ENCODE data around the gene TSPAN33. TPM values are rescaled to one million over a fixed set of nuclear protein-coding genes. Genes with fewer than 3 reads are reported as not detected.

The TSPAN33 gene, protein sequence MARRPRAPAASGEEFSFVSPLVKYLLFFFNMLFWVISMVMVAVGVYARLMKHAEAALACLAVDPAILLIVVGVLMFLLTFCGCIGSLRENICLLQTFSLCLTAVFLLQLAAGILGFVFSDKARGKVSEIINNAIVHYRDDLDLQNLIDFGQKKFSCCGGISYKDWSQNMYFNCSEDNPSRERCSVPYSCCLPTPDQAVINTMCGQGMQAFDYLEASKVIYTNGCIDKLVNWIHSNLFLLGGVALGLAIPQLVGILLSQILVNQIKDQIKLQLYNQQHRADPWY
- total RNA-seq (2022; extraction: Qiagen RNA extraction; ENCODE audit: low read depth) = 5.9 to 7.1 TPM (median 6.6 TPM) in 5 replicates

DNA sequence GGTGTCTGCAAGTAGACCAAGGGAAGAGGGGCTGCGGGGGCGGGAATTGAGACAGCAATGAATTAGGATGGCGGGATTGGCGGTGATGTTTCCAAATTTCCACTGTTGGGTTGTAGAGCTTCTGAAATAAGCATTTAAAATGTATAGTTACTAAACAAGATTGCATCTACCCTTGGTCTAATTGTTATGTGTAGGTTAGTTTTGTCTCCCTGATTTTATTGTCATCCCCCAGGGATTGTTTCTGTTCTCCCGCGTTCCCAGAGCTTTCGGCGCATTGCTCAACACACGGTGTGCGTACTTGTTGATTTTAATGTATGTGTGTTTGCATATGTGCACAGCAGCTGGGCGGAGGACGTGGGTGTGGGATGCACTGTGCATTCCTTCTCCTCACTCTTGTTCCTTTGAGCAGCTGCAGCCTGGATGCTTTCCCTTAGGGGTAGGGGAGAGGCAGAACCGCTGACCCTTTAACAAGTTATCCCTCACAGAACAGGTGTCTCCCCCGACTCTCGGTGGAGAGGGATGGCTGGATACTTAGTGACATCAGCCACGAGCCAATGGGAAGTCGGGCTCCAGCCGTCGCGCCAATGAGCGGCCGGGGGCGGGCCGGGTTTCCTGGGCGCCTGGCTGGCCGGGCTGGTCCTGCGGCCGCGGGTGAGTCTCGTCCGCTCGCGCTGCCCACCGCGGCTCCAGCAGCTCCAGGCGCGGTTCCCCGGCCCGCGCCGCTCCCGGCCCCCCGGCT, at the start of gene TSPAN33:
Gene TSPAN33 (plus strand): TSS at position 613 of the 739 bp plus-strand sequence. CDS start 274 bp downstream, outside the sequence.

DNA sequence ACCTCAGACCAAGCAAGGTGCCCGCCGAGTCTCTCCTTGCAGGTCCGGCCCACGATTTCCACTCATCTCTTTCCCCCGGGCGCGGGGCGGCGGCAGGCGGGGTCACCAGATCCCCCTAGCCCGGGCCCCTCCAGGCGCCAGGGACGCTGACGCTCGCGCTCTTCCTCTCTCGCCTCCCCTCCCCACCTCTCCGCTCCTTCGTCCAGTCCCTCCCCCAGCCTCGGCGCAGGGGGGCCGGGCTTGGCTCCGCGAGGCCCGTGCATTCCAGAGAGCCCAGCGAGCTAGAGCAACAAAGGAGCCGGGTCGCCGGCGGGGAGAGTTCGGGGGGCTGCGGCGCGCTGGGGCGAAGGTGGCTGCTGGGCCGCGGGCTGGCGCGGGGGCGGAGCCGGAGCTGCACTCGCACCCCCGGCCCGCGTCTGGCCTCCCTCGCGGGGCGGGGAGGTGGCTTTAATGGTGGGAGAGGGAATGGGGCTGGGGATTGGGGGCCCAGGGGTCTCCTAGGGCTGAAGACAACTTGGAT, 43.9 kb downstream of the TSPAN33 start, which contains the start of gene SMO:
Gene SMO (plus strand): TSS at position 262 of the 520 bp plus-strand sequence. CDS start 519 bp downstream, outside the sequence.

Other genes with a start within 250 kb of the TSPAN33 start
- 0.08 to 0.18 TPM (median 0.14 TPM) in 5 replicates for gene KCP, start 234.0 kb upstream of the TSPAN33 start, total RNA-seq (2022; extraction: Qiagen RNA extraction; ENCODE audit: low read depth)
- 9.7 to 17.2 TPM (median 12.2 TPM) in 5 replicates for gene IRF5, start 206.8 kb upstream of the TSPAN33 start, total RNA-seq (2022; extraction: Qiagen RNA extraction; ENCODE audit: low read depth)
- gene TNPO3, start 89.6 kb upstream of the TSPAN33 start, total RNA-seq (2022; extraction: Qiagen RNA extraction; ENCODE audit: low read depth) = 40.5 to 47.2 TPM (median 44.4 TPM) in 5 replicates
- 12.4 to 17.5 TPM (median 15.2 TPM) in 5 replicates for gene SMO, start 43.9 kb downstream of the TSPAN33 start, total RNA-seq (2022; extraction: Qiagen RNA extraction; ENCODE audit: low read depth)
- gene AHCYL2, start 80.3 kb downstream of the TSPAN33 start, total RNA-seq (2022; extraction: Qiagen RNA extraction; ENCODE audit: low read depth) = 4.7 to 6.3 TPM (median 5.7 TPM) in 5 replicates